Measurements from ENCODE around the gene CRTC1.
"Not testable (repeated sequence)": the region's sequence is repeated elsewhere in the genome, so short reads cannot be mapped to it uniquely, and the experiment has no call there.

Gene CRTC1

DNA sequence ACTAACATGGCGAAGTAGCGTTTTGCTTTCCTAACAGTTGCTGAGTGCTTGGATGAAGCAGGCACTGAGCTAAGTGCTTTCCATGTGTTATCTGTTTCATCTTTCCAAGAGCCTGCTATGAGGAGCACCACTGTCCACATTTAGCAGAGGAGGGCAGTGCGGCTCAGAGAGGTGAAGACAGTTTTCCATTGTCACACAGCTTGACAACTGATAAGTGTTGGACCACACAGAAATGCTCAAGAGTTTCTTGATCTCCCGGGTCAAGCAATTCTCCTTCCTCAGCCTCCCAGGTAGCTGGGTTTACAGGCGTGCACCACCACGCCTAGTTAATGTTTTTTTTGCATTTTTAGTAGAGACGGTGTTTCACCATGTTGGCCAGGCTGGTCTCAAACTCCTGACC, 6.8 kb upstream of the CRTC1 start:
- DNase-seq (ENCODE audit: low read depth): no peak
- no peak for TF ChIP-seq CTCF (IDR thresholded peaks at IDR 0.05; ENCODE audit: insufficient read depth, low read depth, low read length, missing control alignments)
- H3K4me3 ChIP-seq (ENCODE audit: low read length): no peak overlapping the region

- no peak for TF ChIP-seq CTCF (IDR thresholded peaks at IDR 0.05; ENCODE audit: insufficient read depth, low read depth, low read length, missing control alignments)
- no peak overlapping the region for H3K4me3 ChIP-seq (ENCODE audit: low read length)
- DNase-seq (ENCODE audit: low read depth): no peak
Measured at GRCh38 chr19:18677156-18677555, 6.3 kb upstream of the CRTC1 start.

DNA sequence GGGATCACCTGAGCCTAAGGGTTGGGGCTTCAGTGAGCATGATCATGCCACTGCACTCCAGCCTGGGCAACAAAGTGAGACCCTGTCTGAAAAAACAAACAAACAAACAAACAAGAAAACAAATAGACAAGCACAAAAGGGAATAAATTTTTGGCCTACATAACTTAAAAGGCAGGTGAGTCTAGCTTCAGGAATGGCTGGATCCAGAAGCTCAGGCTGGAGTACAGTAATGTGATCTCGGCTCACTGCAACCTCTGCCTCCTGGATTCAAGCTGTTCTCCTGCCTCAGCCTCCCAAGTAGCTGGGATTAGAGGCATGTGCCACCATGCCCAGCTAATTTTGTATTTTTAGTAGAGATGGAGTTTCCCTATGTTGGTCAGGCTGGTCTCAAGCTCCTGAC, 3.3 kb upstream of the CRTC1 start:
- DNase-seq (ENCODE audit: low read depth); H3K4me3 ChIP-seq (ENCODE audit: low read length): not testable (repeated sequence)

- DNase-seq (ENCODE audit: low read depth): no peak
- TF ChIP-seq CTCF (IDR thresholded peaks at IDR 0.05; ENCODE audit: insufficient read depth, low read depth, low read length, missing control alignments): no peak
- peak overlapping the region; percentile 60 for H3K4me3 ChIP-seq (ENCODE audit: low read length)
Measured at GRCh38 chr19:18682807-18683108, 722 bp upstream of the CRTC1 start.

- TF ChIP-seq CTCF (IDR thresholded peaks at IDR 0.05; ENCODE audit: insufficient read depth, low read depth, low read length, missing control alignments): no peak
- DNase-seq (ENCODE audit: low read depth): no peak
- peak overlapping the region; percentile 63 for H3K4me3 ChIP-seq (ENCODE audit: low read length)
Measured at GRCh38 chr19:18683958-18684641, 620 bp downstream of the CRTC1 start.

GRCh38 chr19:18684642-18684993, 1.1 kb downstream of the CRTC1 start:
- H3K4me3 ChIP-seq (ENCODE audit: low read length): no peak overlapping the region
- TF ChIP-seq CTCF (IDR thresholded peaks at IDR 0.05; ENCODE audit: insufficient read depth, low read depth, low read length, missing control alignments): no peak
- no peak for DNase-seq (ENCODE audit: low read depth)

- DNase-seq (ENCODE audit: low read depth): no peak
- no peak for TF ChIP-seq CTCF (IDR thresholded peaks at IDR 0.05; ENCODE audit: insufficient read depth, low read depth, low read length, missing control alignments)
- no peak overlapping the region for H3K4me3 ChIP-seq (ENCODE audit: low read length)
Measured at GRCh38 chr19:18685597-18686190, 2.2 kb downstream of the CRTC1 start.

All from epithelial cell of esophagus (primary cell).